Liver (tissue), 3 donors: ENCODE data around the gene FAM131C.

Experiments used
- CTCF ChIP-seq: fragments of 150-350 bp; IDR thresholded peaks from 2 replicates; pipeline ENCODE4 v1.5.1; 2017; ENCODE audit warnings: improper control_type of control experiment, low read depth, low read length; ENCODE audit not compliant: missing input control
- GABPA ChIP-seq, 2 donors: IDR thresholded peaks in 1 of 2; conservative IDR thresholded peaks in 1 of 2; 2 replicates each; pipeline ENCODE4 v1.6.1; 2016; ENCODE audit warnings: antibody characterized with exemption in 2 of 2, mild to moderate bottlenecking in 1 of 2, moderate library complexity in 1 of 2
- JUND ChIP-seq, 2 donors: IDR thresholded peaks; 2 replicates each; pipeline ENCODE4 v1.6.1; 2016; ENCODE audit warnings: antibody characterized with exemption in 2 of 2
- MAX ChIP-seq: IDR thresholded peaks from 2 replicates; pipeline ENCODE4 v1.6.1; 2016; ENCODE audit warnings: antibody characterized with exemption
- RAD21 ChIP-seq, 2 donors: IDR thresholded peaks; 2 replicates each; pipeline ENCODE4 v1.6.1; 2016; ENCODE audit warnings: antibody characterized with exemption in 2 of 2, mild to moderate bottlenecking in 2 of 2
- SP1 ChIP-seq: IDR thresholded peaks from 2 replicates; pipeline ENCODE4 v1.6.1; 2018; ENCODE audit warnings: antibody characterized with exemption, mild to moderate bottlenecking
- TAF1 ChIP-seq: conservative IDR thresholded peaks from 2 replicates; pipeline ENCODE4 v1.6.1; 2016; ENCODE audit warnings: antibody characterized with exemption, mild to moderate bottlenecking
- YY1 ChIP-seq: IDR thresholded peaks from 2 replicates; pipeline ENCODE4 v1.6.1; 2016; ENCODE audit warnings: antibody characterized with exemption, mild to moderate bottlenecking
- donor health status: healthy.
- donor health status: healthy.

GRCh38 chr1:16043521-16043920 lies 29.9 kb downstream of the FAM131C start, which contains the start of gene CLCNKB:
- TF ChIP-seq CTCF, result no peak
- TF ChIP-seq MAX, result no peak
- TF ChIP-seq YY1, result no peak
- TF ChIP-seq GABPA (IDR thresholded peaks at IDR 0.05 in 1 of 2, conservative IDR thresholded peaks at IDR 0.05 in 1 of 2), result no peak
- TF ChIP-seq RAD21 (IDR thresholded peaks at IDR 0.05), result no peak
- TF ChIP-seq SP1, result no peak
- TF ChIP-seq TAF1, result no peak
- TF ChIP-seq JUND (IDR thresholded peaks at IDR 0.05), result no peak
